Liver (tissue), 9 donors: Measurements from ENCODE around the gene ACVR1. TPM values are rescaled to one million over a fixed set of nuclear protein-coding genes. Genes with fewer than 3 reads are reported as not detected.

Source experiments
- DNase-seq: peaks from one replicate; pipeline ENCODE4 v3.0.0-alpha.2; 2017; ENCODE audit warnings: low spot score
- H3K27ac ChIP-seq, 2 donors: one replicate each; pipeline ENCODE4 v1.7.0; 2013; ENCODE audit warnings: inconsistent platforms in 2 of 2, low read length in 2 of 2, control low read depth in 1 of 2, low read depth in 1 of 2, mild to moderate bottlenecking in 1 of 2
- H3K27me3 ChIP-seq, 4 donors: one replicate each; pipeline versions ENCODE4 v1.6.1 to v1.7.0; 2013; ENCODE audit warnings: low read length in 3 of 4, inconsistent platforms in 1 of 4, mild to moderate bottlenecking in 1 of 4, moderate library complexity in 1 of 4; ENCODE audit not compliant: control insufficient read depth in 4 of 4, insufficient read depth in 4 of 4
- H3K36me3 ChIP-seq, 4 donors: one replicate each; pipeline versions ENCODE4 v1.6.1 to v1.7.0; 2013; ENCODE audit warnings: low read length in 3 of 4, mild to moderate bottlenecking in 3 of 4, low read depth in 1 of 4, moderate library complexity in 1 of 4; ENCODE audit not compliant: control insufficient read depth in 4 of 4, insufficient read depth in 3 of 4
- H3K4me1 ChIP-seq, 4 donors: one replicate each; pipeline versions ENCODE4 v1.6.1 to v1.7.0; 2013; ENCODE audit warnings: low read length in 3 of 4, mild to moderate bottlenecking in 3 of 4, moderate library complexity in 1 of 4; ENCODE audit not compliant: control insufficient read depth in 4 of 4, insufficient read depth in 4 of 4
- H3K4me3 ChIP-seq, 3 donors: one replicate each; pipeline versions ENCODE4 v1.6.1 to v1.7.0; 2013; ENCODE audit warnings: low read length in 3 of 3, control low read depth in 1 of 3, low read depth in 1 of 3, mild to moderate bottlenecking in 1 of 3
- H3K9ac ChIP-seq, 2 donors: one replicate each; pipeline ENCODE4 v1.7.0; 2013; ENCODE audit warnings: low read length in 2 of 2, mild to moderate bottlenecking in 2 of 2, moderate library complexity in 2 of 2, control low read depth in 1 of 2, low read depth in 1 of 2
- H3K9me3 ChIP-seq, 4 donors: one replicate each; pipeline versions ENCODE4 v1.6.1 to v1.7.0; 2013; ENCODE audit warnings: low read length in 3 of 4; ENCODE audit not compliant: control insufficient read depth in 4 of 4
- ATF3 ChIP-seq: IDR thresholded peaks from 2 replicates; pipeline ENCODE4 v1.6.1; 2016; ENCODE audit warnings: antibody characterized with exemption
- CTCF ChIP-seq: fragments of 150-350 bp; IDR thresholded peaks from 2 replicates; pipeline ENCODE4 v1.5.1; 2017; ENCODE audit warnings: improper control_type of control experiment, low read depth, low read length; ENCODE audit not compliant: missing input control
- FOXA1 ChIP-seq: IDR thresholded peaks from 2 replicates; pipeline ENCODE4 v1.6.1; 2016; ENCODE audit warnings: antibody characterized with exemption
- FOXA2 ChIP-seq: IDR thresholded peaks from 2 replicates; pipeline ENCODE4 v1.6.1; 2016; ENCODE audit warnings: antibody characterized with exemption
- GABPA ChIP-seq, 2 donors: IDR thresholded peaks in 1 of 2; conservative IDR thresholded peaks in 1 of 2; 2 replicates each; pipeline ENCODE4 v1.6.1; 2016; ENCODE audit warnings: antibody characterized with exemption in 2 of 2, mild to moderate bottlenecking in 1 of 2, moderate library complexity in 1 of 2
- HNF4A ChIP-seq, 2 donors: conservative IDR thresholded peaks; 2 replicates each; pipeline ENCODE4 v1.6.1; 2016; ENCODE audit warnings: antibody characterized with exemption in 2 of 2, mild to moderate bottlenecking in 2 of 2
- MAX ChIP-seq: IDR thresholded peaks from 2 replicates; pipeline ENCODE4 v1.6.1; 2016; ENCODE audit warnings: antibody characterized with exemption
- NR2F2 ChIP-seq: IDR thresholded peaks from 2 replicates; pipeline ENCODE4 v1.6.1; 2016; ENCODE audit warnings: antibody characterized with exemption
- RAD21 ChIP-seq, 2 donors: IDR thresholded peaks; 2 replicates each; pipeline ENCODE4 v1.6.1; 2016; ENCODE audit warnings: antibody characterized with exemption in 2 of 2, mild to moderate bottlenecking in 2 of 2
- RXRA ChIP-seq, 2 donors: IDR thresholded peaks; 2 replicates each; pipeline ENCODE4 v1.6.1; 2017 to 2018; ENCODE audit warnings: antibody characterized with exemption in 2 of 2, mild to moderate bottlenecking in 1 of 2
- ZBTB33 ChIP-seq: IDR thresholded peaks from 2 replicates; pipeline ENCODE4 v1.6.1; 2016; ENCODE audit warnings: antibody characterized with exemption
- WGBS: extraction: QIAGEN DNeasy Blood & Tissue Kit; methylation state at CpG from one replicate; pipeline ENCODE4 v1.1.7; 2013; 5-methylcytosine and 5-hydroxymethylcytosine counted together
- polyA plus RNA-seq, 2 donors: library from polyadenylated mRNA; stranded (reverse) in 1 of 2; unstranded in 1 of 2; fragments of 200-250 nt in 1 of 2; fragments of >200 nt in 1 of 2; fragmentation: Nextera tagmentation in 1 of 2; extraction: Ambion mirVana in 1 of 2; gene quantifications; one replicate each; pipeline versions ENCODE4 v1.2.1 to v1.2.3, GENCODE V29; 2013 to 2015
- total RNA-seq, 2 donors: library from RNA; depleted of rRNA; stranded (reverse); fragments of >200 nt; gene quantifications; one replicate each; pipeline ENCODE4 v1.2.3, GENCODE V29; 2014
- donor health status: healthy.
- donor health status: healthy.
- donor health status: healthy.
- donor health status: healthy.
- donor health status: healthy.

The ACVR1 gene
- total and polyA plus RNA-seq, 4 donors = 6.2 to 20.4 (median 8.5) TPM

GRCh38 chr2:157900203-157900602 lies 24.1 kb upstream of the ACVR1 start:
- Histone ChIP-seq H3K9me3 (no peaks in the 10 kb centered on the region), H3K36me3 (no peaks in the 10 kb centered on the region), H3K27me3 (no peaks in the 10 kb centered on the region), H3K27ac (no peak overlapping the region), H3K4me3 (no peak overlapping the region), H3K4me1 (no peaks in the 10 kb centered on the region), H3K9ac (no peak overlapping the region)
- TF ChIP-seq FOXA1 (no peak), GABPA (IDR thresholded peaks at IDR 0.05 in 1 of 2, conservative IDR thresholded peaks at IDR 0.05 in 1 of 2) (no peak), RXRA (IDR thresholded peaks at IDR 0.05) (no peak), CTCF (no peak), RAD21 (IDR thresholded peaks at IDR 0.05) (no peak)
- no peak for DNase-seq
- WGBS = 94% methylated on average over 2 of the region's 2 CpGs

GRCh38 chr2:157899125-157899839 lies 23.2 kb upstream of the ACVR1 start:
- Histone ChIP-seq H3K9ac (no peak overlapping the region), H3K9me3 (no peaks in the 10 kb centered on the region), H3K4me1 (no peaks in the 10 kb centered on the region), H3K27ac (no peak overlapping the region), H3K27me3 (no peaks in the 10 kb centered on the region), H3K36me3 (no peaks in the 10 kb centered on the region), H3K4me3 (no peak overlapping the region)
- TF ChIP-seq ZBTB33 (no peak), CTCF (no peak), NR2F2 (no peak), ATF3 (no peak), RXRA (IDR thresholded peaks at IDR 0.05) (no peak), FOXA1 (no peak), GABPA (IDR thresholded peaks at IDR 0.05 in 1 of 2, conservative IDR thresholded peaks at IDR 0.05 in 1 of 2) (no peak), HNF4A (conservative IDR thresholded peaks at IDR 0.05) (no peak), MAX (no peak), FOXA2 (no peak)
- 85% methylated on average over 7 of the region's 7 CpGs for WGBS
- no peak for DNase-seq
